ENCODE measurements around the gene HOXC6. TPM values are rescaled to one million over a fixed set of nuclear protein-coding genes. Genes with fewer than 3 reads are reported as not detected.

The HOXC6 gene
- total and polyA plus RNA-seq, 9 of the 15 experiments (the other 6 are each of a cell fraction or from before 2014, with no cell fraction given) = 0.06 to 4.0 (median 1.4) TPM

DNA sequence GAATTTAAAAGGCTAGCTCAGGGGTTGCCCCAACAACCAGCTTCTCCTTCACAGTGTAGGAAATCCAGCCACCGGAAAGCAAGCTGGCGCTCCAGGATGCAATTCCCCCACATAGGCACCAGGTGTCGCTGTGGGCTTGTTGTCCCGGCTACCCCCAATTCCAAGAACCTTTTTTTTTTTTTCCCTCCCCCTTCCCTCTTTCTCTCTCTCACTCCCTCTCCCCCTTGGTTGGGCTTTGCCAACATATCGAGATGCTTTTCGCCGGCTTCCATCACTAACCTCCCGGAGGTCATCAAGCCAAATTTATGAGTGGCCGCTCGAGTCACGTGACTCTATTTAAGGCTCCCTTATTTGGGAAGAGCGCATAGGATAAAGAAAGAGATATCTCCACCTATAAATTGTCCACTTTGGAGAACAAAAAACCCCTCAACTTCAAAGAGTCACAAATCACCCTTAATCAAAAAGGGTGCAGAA lies 4.4 kb downstream of the HOXC6 start, which contains the start of gene HOXC5 (continued):
- TF ChIP-seq, protein P1, sequence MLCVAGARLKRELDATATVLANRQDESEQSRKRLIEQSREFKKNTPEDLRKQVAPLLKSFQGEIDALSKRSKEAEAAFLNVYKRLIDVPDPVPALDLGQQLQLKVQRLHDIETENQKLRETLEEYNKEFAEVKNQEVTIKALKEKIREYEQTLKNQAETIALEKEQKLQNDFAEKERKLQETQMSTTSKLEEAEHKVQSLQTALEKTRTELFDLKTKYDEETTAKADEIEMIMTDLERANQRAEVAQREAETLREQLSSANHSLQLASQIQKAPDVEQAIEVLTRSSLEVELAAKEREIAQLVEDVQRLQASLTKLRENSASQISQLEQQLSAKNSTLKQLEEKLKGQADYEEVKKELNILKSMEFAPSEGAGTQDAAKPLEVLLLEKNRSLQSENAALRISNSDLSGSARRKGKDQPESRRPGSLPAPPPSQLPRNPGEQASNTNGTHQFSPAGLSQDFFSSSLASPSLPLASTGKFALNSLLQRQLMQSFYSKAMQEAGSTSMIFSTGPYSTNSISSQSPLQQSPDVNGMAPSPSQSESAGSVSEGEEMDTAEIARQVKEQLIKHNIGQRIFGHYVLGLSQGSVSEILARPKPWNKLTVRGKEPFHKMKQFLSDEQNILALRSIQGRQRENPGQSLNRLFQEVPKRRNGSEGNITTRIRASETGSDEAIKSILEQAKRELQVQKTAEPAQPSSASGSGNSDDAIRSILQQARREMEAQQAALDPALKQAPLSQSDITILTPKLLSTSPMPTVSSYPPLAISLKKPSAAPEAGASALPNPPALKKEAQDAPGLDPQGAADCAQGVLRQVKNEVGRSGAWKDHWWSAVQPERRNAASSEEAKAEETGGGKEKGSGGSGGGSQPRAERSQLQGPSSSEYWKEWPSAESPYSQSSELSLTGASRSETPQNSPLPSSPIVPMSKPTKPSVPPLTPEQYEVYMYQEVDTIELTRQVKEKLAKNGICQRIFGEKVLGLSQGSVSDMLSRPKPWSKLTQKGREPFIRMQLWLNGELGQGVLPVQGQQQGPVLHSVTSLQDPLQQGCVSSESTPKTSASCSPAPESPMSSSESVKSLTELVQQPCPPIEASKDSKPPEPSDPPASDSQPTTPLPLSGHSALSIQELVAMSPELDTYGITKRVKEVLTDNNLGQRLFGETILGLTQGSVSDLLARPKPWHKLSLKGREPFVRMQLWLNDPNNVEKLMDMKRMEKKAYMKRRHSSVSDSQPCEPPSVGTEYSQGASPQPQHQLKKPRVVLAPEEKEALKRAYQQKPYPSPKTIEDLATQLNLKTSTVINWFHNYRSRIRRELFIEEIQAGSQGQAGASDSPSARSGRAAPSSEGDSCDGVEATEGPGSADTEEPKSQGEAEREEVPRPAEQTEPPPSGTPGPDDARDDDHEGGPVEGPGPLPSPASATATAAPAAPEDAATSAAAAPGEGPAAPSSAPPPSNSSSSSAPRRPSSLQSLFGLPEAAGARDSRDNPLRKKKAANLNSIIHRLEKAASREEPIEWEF (CRISPR knock-in tag; IDR thresholded peaks at IDR 0.05) = no peak
- no peak for TF ChIP-seq TEAD1 (CRISPR knock-in tag; IDR thresholded peaks at IDR 0.05)
- TF ChIP-seq, protein P2, sequence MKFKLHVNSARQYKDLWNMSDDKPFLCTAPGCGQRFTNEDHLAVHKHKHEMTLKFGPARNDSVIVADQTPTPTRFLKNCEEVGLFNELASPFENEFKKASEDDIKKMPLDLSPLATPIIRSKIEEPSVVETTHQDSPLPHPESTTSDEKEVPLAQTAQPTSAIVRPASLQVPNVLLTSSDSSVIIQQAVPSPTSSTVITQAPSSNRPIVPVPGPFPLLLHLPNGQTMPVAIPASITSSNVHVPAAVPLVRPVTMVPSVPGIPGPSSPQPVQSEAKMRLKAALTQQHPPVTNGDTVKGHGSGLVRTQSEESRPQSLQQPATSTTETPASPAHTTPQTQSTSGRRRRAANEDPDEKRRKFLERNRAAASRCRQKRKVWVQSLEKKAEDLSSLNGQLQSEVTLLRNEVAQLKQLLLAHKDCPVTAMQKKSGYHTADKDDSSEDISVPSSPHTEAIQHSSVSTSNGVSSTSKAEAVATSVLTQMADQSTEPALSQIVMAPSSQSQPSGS (CRISPR knock-in tag; IDR thresholded peaks at IDR 0.05) = no peak
- TF ChIP-seq MEF2A (IDR thresholded peaks at IDR 0.05; ENCODE audit: control insufficient read depth, low read depth, low read length) = no peak
- 0 out of 2 replicates have a peak, but pooled peaks have one; percentile 32 for TF ChIP-seq TEAD4 (IDR thresholded peaks at IDR 0.05; ENCODE audit: low read length)
- TF ChIP-seq TEAD4 (CRISPR knock-in tag; IDR thresholded peaks at IDR 0.05; ENCODE audit: borderline replicate concordance) = no peak
- TF ChIP-seq, protein P3, sequence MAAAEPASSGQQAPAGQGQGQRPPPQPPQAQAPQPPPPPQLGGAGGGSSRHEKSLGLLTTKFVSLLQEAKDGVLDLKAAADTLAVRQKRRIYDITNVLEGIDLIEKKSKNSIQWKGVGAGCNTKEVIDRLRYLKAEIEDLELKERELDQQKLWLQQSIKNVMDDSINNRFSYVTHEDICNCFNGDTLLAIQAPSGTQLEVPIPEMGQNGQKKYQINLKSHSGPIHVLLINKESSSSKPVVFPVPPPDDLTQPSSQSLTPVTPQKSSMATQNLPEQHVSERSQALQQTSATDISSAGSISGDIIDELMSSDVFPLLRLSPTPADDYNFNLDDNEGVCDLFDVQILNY (CRISPR knock-in tag; IDR thresholded peaks at IDR 0.05) = no peak
- TF ChIP-seq TOE1 (IDR thresholded peaks at IDR 0.05; ENCODE audit: borderline replicate concordance) = peak; percentile 91
- no peak for TF ChIP-seq TOE1 (CRISPR knock-in tag; IDR thresholded peaks at IDR 0.05; ENCODE audit: borderline replicate concordance, low read depth)
- TF ChIP-seq PRMT5 (CRISPR knock-in tag; IDR thresholded peaks at IDR 0.05) = no peak
- TF ChIP-seq NEUROD1 (IDR thresholded peaks at IDR 0.05; ENCODE audit: borderline replicate concordance, low read depth, low read length, partially characterized antibody) = no peak
- TF ChIP-seq SNIP1 (IDR thresholded peaks at IDR 0.05; ENCODE audit: low read depth) = no peak
- TF ChIP-seq ZNF143 (CRISPR knock-in tag; IDR thresholded peaks at IDR 0.05) = no peak
- peak in 1 of 2 experiments; percentile 59; a peak in 1 of 3 replicates for TF ChIP-seq CBX3 (IDR thresholded peaks at IDR 0.05; ENCODE audit: borderline replicate concordance in 1 of 2, low read length in 2 of 2)
- TF ChIP-seq MCM7 (IDR thresholded peaks at IDR 0.05) = no peak
- no peak for TF ChIP-seq ZNF224 (CRISPR knock-in tag; IDR thresholded peaks at IDR 0.05)
- no peak for TF ChIP-seq PCBP2 (IDR thresholded peaks at IDR 0.05; ENCODE audit: low read depth, low read length, poor library complexity, severe bottlenecking)
- TF ChIP-seq HNRNPL (IDR thresholded peaks at IDR 0.05; ENCODE audit: low read depth, low read length) = no peak
- TF ChIP-seq, protein P4, sequence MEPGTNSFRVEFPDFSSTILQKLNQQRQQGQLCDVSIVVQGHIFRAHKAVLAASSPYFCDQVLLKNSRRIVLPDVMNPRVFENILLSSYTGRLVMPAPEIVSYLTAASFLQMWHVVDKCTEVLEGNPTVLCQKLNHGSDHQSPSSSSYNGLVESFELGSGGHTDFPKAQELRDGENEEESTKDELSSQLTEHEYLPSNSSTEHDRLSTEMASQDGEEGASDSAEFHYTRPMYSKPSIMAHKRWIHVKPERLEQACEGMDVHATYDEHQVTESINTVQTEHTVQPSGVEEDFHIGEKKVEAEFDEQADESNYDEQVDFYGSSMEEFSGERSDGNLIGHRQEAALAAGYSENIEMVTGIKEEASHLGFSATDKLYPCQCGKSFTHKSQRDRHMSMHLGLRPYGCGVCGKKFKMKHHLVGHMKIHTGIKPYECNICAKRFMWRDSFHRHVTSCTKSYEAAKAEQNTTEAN (CRISPR knock-in tag; IDR thresholded peaks at IDR 0.05) = no peak
- TF ChIP-seq ZKSCAN3 (CRISPR knock-in tag; IDR thresholded peaks at IDR 0.05) = no peak
